HepG2 (cell line): ENCODE measurements around the gene SMIM29. TPM values are rescaled to one million over a fixed set of nuclear protein-coding genes. Genes with fewer than 3 reads are reported as not detected.

ENCODE experiments used
- ELF4 ChIP-seq: sonication (generic); formaldehyde crosslinking; IDR thresholded peaks from 2 replicates; pipeline ENCODE4 v1.5.0; 2020; ENCODE audit warnings: missing genetic modification reagents, mild to moderate bottlenecking, moderate library complexity, borderline replicate concordance
- ETV6 ChIP-seq: sonication (generic); formaldehyde crosslinking; conservative IDR thresholded peaks from 2 replicates; pipeline ENCODE4 v1.4.0; 2020; ENCODE audit warnings: missing genetic modification reagents
- FOXA1 ChIP-seq, 2 experiments: fragments of 450-650 bp in 1 of 2; sonication (generic) in 1 of 2; formaldehyde crosslinking in 1 of 2; IDR thresholded peaks; 2 replicates each; pipeline versions ENCODE4 v1.4.0 to v1.6.1; 2016 to 2020; ENCODE audit warnings: missing genetic modification reagents in 1 of 2
- IKZF4 ChIP-seq: sonication (generic); formaldehyde crosslinking; IDR thresholded peaks from 2 replicates; pipeline ENCODE4 v1.5.1; 2020; ENCODE audit warnings: borderline replicate concordance, mild to moderate bottlenecking, low read depth, missing genetic modification reagents; ENCODE audit errors: not compliant biosample characterization
- SIX4 ChIP-seq: sonication (generic); formaldehyde crosslinking; IDR thresholded peaks from 2 replicates; pipeline ENCODE4 v1.4.0; 2020; ENCODE audit warnings: missing genetic modification reagents
- SP140L ChIP-seq: sonication (generic); formaldehyde crosslinking; IDR thresholded peaks from 2 replicates; pipeline ENCODE4 v1.4.0; 2020; ENCODE audit warnings: missing genetic modification reagents, borderline replicate concordance
- SRSF1 ChIP-seq: fragments of 200-400 bp; formaldehyde crosslinking; optimal IDR thresholded peaks from 2 replicates; pipeline ENCODE3; 2017; ENCODE audit warnings: mild to moderate bottlenecking, low read depth, low read length, moderate library complexity
- TAF15 ChIP-seq: fragments of 200-400 bp; formaldehyde crosslinking; IDR thresholded peaks from one replicate; pipeline ENCODE4 v1.6.1; 2018; ENCODE audit warnings: mild to moderate bottlenecking, low read depth, low read length; ENCODE audit not compliant: poor library complexity, severe bottlenecking
- ZNF143 ChIP-seq: sonication (generic); formaldehyde crosslinking; IDR thresholded peaks from 2 replicates; pipeline ENCODE4 v1.4.0; 2020; ENCODE audit warnings: missing genetic modification reagents
- ZNF17 ChIP-seq: sonication (generic); formaldehyde crosslinking; IDR thresholded peaks from 2 replicates; pipeline ENCODE4 v1.5.0; 2020; ENCODE audit warnings: mild to moderate bottlenecking, missing genetic modification reagents
- ZNF34 ChIP-seq: sonication (generic); formaldehyde crosslinking; IDR thresholded peaks from 2 replicates; pipeline ENCODE4 v1.4.0; 2020; ENCODE audit warnings: mild to moderate bottlenecking, missing genetic modification reagents, borderline replicate concordance
- ZNF570 ChIP-seq: sonication (generic); formaldehyde crosslinking; IDR thresholded peaks from 2 replicates; pipeline ENCODE4 v1.4.0; 2020; ENCODE audit warnings: mild to moderate bottlenecking, missing genetic modification reagents, borderline replicate concordance
- ZNF790 ChIP-seq: sonication (generic); formaldehyde crosslinking; IDR thresholded peaks from 2 replicates; pipeline ENCODE4 v1.8.0; 2022; ENCODE audit warnings: missing genetic modification reagents, mild to moderate bottlenecking, borderline replicate concordance
- polyA plus RNA-seq, 8 experiments: library from polyadenylated mRNA; depleted of rRNA in 3 of 8; stranded (reverse) in 7 of 8; unstranded in 1 of 8; fragments of >200 nt; fragmentation: Illumina TruSeq in 4 of 8; extraction: Trizol in 4 of 8; gene quantifications; 2 replicates each; pipeline versions ENCODE4 v1.2.1 to v1.2.3, GENCODE V29; 2011 to 2016; ENCODE audit warnings: low read depth in 4 of 8, missing spikeins in 1 of 8, mixed read lengths in 1 of 8; ENCODE audit not compliant: insufficient read depth in 1 of 8
- total RNA-seq, 5 experiments: library from RNA; depleted of rRNA; stranded (reverse); fragments of >200 nt; fragmentation: Illumina TruSeq; extraction: Trizol; gene quantifications; 2 replicates each; pipeline ENCODE4 v1.2.3, GENCODE V29; 2016; ENCODE audit warnings: low read depth in 1 of 5
- TF ChIP-seq, protein P1 (sequence below): sonication (generic); formaldehyde crosslinking; IDR thresholded peaks from 2 replicates; pipeline ENCODE4 v1.8.0; 2022; ENCODE audit warnings: low read depth, missing genetic modification reagents
- TF ChIP-seq, protein P2 (sequence below): sonication (generic); formaldehyde crosslinking; IDR thresholded peaks from 2 replicates; pipeline ENCODE4 v1.5.1; 2020; ENCODE audit warnings: mild to moderate bottlenecking, missing genetic modification reagents, borderline replicate concordance
- TF ChIP-seq, protein P3 (sequence below): sonication (generic); formaldehyde crosslinking; IDR thresholded peaks from 2 replicates; pipeline ENCODE4 v1.8.0; 2022; ENCODE audit warnings: missing genetic modification reagents, mild to moderate bottlenecking, moderate library complexity, borderline replicate concordance
- TF ChIP-seq, protein P4 (sequence below): sonication (generic); formaldehyde crosslinking; IDR thresholded peaks from 2 replicates; pipeline ENCODE4 v1.5.1; 2020; ENCODE audit warnings: missing genetic modification reagents, mild to moderate bottlenecking, borderline replicate concordance

The SMIM29 gene
- total and polyA plus RNA-seq, 2 of the 13 experiments (the other 11 are each of a cell fraction or from before 2014, with no cell fraction given), result 8.8 to 15.3 TPM

DNA sequence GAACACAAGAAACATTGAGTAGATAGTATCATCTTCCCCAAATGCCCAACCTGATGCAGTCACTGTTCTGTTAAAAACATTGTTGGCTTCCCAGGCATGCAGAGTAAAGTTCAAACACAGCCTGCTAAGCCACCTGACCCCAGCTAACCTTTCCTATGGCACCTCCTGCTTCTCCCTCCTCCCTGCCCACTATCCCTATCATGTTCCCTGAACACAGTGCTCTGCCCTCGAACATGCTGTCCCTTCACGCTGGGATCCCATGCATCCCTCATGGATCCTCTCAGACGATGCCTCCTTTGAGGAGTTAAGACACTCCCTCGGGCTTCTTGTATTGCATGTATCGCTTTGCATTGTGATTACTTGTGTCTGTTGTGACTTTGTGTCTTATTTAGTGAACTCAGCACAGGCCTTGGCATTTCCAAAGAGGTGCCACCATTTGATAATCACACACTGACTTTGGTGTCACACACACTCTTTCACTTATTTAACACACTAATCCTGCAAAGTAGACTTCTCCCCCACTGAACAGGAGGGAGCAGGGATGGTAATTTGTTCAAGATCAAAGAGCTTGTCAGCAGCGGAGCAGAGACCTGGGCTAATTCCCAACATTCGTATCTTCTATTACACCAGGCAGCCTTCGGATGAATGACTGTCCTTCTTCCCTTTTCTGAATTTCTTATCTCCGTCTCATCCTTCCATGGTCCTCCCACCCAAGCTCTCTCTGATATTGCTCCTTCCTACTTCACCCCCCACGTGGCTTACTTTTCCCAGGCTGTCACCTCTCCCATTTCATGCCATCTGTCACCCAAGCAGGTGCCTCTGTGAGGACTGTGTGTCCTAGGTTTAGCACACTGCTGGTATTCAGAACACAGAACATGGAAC, 28.3 kb upstream of the SMIM29 start (continued):
- TF ChIP-seq, protein P1, sequence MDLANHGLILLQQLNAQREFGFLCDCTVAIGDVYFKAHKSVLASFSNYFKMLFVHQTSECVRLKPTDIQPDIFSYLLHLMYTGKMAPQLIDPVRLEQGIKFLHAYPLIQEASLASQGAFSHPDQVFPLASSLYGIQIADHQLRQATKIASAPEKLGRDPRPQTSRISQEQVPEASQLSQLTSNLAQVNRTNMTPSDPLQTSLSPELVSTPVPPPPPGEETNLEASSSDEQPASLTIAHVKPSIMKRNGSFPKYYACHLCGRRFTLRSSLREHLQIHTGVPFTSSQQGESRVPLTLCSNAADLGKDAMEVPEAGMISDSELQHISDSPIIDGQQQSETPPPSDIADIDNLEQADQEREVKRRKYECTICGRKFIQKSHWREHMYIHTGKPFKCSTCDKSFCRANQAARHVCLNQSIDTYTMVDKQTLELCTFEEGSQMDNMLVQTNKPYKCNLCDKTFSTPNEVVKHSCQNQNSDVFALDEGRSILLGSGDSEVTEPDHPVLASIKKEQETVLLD (CRISPR knock-in tag), result no peak
- TF ChIP-seq ZNF790 (CRISPR knock-in tag) (no peak), FOXA1 (IDR thresholded peaks at IDR 0.05) (no peak), FOXA1 (CRISPR knock-in tag; IDR thresholded peaks at IDR 0.05) (no peak), ZNF17 (CRISPR knock-in tag) (no peak), ELF4 (CRISPR knock-in tag) (no peak), ETV6 (no peak), IKZF4 (CRISPR knock-in tag) (peak; percentile 45), SIX4 (CRISPR knock-in tag) (peak; percentile 64), SRSF1 (no peak), ZNF143 (CRISPR knock-in tag) (no peak), ZNF34 (no peak), SP140L (CRISPR knock-in tag) (no peak), ZNF570 (CRISPR knock-in tag) (no peak), TAF15 (no peak)
- TF ChIP-seq, protein P2, sequence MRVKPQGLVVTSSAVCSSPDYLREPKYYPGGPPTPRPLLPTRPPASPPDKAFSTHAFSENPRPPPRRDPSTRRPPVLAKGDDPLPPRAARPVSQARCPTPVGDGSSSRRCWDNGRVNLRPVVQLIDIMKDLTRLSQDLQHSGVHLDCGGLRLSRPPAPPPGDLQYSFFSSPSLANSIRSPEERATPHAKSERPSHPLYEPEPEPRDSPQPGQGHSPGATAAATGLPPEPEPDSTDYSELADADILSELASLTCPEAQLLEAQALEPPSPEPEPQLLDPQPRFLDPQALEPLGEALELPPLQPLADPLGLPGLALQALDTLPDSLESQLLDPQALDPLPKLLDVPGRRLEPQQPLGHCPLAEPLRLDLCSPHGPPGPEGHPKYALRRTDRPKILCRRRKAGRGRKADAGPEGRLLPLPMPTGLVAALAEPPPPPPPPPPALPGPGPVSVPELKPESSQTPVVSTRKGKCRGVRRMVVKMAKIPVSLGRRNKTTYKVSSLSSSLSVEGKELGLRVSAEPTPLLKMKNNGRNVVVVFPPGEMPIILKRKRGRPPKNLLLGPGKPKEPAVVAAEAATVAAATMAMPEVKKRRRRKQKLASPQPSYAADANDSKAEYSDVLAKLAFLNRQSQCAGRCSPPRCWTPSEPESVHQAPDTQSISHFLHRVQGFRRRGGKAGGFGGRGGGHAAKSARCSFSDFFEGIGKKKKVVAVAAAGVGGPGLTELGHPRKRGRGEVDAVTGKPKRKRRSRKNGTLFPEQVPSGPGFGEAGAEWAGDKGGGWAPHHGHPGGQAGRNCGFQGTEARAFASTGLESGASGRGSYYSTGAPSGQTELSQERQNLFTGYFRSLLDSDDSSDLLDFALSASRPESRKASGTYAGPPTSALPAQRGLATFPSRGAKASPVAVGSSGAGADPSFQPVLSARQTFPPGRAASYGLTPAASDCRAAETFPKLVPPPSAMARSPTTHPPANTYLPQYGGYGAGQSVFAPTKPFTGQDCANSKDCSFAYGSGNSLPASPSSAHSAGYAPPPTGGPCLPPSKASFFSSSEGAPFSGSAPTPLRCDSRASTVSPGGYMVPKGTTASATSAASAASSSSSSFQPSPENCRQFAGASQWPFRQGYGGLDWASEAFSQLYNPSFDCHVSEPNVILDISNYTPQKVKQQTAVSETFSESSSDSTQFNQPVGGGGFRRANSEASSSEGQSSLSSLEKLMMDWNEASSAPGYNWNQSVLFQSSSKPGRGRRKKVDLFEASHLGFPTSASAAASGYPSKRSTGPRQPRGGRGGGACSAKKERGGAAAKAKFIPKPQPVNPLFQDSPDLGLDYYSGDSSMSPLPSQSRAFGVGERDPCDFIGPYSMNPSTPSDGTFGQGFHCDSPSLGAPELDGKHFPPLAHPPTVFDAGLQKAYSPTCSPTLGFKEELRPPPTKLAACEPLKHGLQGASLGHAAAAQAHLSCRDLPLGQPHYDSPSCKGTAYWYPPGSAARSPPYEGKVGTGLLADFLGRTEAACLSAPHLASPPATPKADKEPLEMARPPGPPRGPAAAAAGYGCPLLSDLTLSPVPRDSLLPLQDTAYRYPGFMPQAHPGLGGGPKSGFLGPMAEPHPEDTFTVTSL (CRISPR knock-in tag), result peak; percentile 52; the same call in 1 of the 2 replicates
- TF ChIP-seq, protein P3, sequence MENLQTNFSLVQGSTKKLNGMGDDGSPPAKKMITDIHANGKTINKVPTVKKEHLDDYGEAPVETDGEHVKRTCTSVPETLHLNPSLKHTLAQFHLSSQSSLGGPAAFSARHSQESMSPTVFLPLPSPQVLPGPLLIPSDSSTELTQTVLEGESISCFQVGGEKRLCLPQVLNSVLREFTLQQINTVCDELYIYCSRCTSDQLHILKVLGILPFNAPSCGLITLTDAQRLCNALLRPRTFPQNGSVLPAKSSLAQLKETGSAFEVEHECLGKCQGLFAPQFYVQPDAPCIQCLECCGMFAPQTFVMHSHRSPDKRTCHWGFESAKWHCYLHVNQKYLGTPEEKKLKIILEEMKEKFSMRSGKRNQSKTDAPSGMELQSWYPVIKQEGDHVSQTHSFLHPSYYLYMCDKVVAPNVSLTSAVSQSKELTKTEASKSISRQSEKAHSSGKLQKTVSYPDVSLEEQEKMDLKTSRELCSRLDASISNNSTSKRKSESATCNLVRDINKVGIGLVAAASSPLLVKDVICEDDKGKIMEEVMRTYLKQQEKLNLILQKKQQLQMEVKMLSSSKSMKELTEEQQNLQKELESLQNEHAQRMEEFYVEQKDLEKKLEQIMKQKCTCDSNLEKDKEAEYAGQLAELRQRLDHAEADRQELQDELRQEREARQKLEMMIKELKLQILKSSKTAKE (CRISPR knock-in tag), result peak; percentile 33; the same call in 1 of the 2 replicates
- TF ChIP-seq, protein P4, sequence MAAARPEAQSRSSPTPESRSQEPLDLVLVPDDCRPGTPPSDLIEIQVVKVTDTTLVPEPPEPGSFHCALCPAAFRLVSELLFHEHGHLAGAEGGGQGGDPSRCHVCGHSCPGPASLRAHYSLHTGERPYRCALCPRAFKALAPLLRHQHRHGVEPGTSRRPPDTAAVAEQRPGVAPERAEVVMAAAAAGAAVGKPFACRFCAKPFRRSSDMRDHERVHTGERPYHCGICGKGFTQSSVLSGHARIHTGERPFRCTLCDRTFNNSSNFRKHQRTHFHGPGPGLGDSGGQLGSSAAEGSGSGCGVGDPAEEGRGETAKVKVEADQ (CRISPR knock-in tag), result 0 out of 2 replicates have a peak, but pooled peaks have one; percentile 44
